Chondrocyte (in vitro differentiated cells): ENCODE data around the gene SLC8A1. TPM values are rescaled to one million over a fixed set of nuclear protein-coding genes. Genes with fewer than 3 reads are reported as not detected.

Source experiments
- DNase-seq: peaks from one replicate; pipeline ENCODE4 v3.0.0; 2021; ENCODE audit warnings: mixed read lengths, low spot score
- H3K27ac Mint-ChIP-seq: one replicate; pipeline ENCODE4 v1.8.0; 2021; ENCODE audit warnings: mild to moderate bottlenecking, moderate library complexity, mixed read lengths; ENCODE audit not compliant: unreplicated experiment
- H3K27me3 Mint-ChIP-seq: 2 replicates; pipeline ENCODE4 v1.8.0; 2021; ENCODE audit warnings: low read depth, mixed read lengths
- H3K36me3 Mint-ChIP-seq: 2 replicates; pipeline ENCODE4 v1.8.0; 2021; ENCODE audit warnings: low read depth, mixed read lengths
- H3K4me1 Mint-ChIP-seq: 2 replicates; pipeline ENCODE4 v1.8.0; 2021; ENCODE audit warnings: low read depth, mild to moderate bottlenecking, mixed read lengths
- H3K4me3 Mint-ChIP-seq: one replicate; pipeline ENCODE4 v1.8.0; 2021; ENCODE audit warnings: mild to moderate bottlenecking, moderate library complexity, mixed read lengths; ENCODE audit not compliant: unreplicated experiment
- H3K9me3 Mint-ChIP-seq: 2 replicates; pipeline ENCODE4 v1.8.0; 2021; ENCODE audit warnings: low read depth, mixed read lengths
- CTCF ChIP-seq: fragments of 200-600 bp; sonication (generic); IDR thresholded peaks from 2 replicates; pipeline ENCODE4 v1.5.0; 2021; ENCODE audit warnings: antibody characterized with exemption, mild to moderate bottlenecking, moderate library complexity
- total RNA-seq: library from RNA; stranded (reverse); gene quantifications from 3 replicates; pipeline ENCODE4 v1.2.1, GENCODE V29; 2021

The SLC8A1 gene
- total RNA-seq, 1 donor from 2014 or later: 53.7 TPM

DNA sequence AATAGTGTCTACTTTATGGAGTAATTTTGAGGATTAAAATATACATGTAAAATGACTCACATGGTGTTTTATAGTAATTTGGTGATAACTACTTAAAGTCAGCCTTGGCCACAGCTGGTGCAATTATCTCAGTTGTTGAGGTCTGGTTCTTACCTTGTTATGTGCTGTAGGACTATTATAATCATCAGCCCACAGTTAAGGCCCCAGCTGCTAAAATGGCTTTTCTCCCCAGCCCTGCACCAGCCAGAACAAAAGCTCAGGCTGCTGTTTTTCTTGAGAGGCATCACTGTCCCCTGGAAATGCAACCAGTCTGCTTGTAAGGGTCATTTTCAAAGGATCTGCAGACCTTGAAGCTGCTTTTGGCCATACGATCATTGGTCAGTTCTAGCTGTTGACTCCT lies 389.5 kb downstream of the SLC8A1 start:
- H3K27me3 Mint-ChIP-seq: no peaks in the 10 kb centered on the region
- no peak overlapping the region for H3K27ac Mint-ChIP-seq
- no peak for TF ChIP-seq CTCF
- DNase-seq: no peak
- H3K4me1 Mint-ChIP-seq: no peaks in the 10 kb centered on the region
- peaks cover 27% of the 10 kb centered on the region for H3K9me3 Mint-ChIP-seq
- H3K4me3 Mint-ChIP-seq: no peak overlapping the region
- peaks cover 8% of the 10 kb centered on the region for H3K36me3 Mint-ChIP-seq

DNA sequence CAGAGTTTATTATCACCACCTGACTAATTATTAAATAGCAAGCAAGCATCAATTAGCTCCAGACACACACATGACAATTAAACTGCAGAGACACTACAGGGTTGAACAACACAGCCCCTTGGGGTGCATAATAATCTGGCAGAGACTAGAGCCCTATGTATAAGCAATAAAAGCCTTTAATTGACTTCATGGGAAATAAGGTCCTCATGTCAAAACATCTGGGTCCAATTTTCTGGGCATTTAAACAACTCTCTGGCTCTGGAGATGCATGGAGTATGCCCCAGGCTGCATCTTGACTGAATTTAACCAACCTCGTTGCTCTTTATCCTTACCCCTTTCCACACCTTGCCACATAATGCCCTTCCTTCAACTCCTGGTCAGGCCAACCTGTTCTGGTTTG lies 402.1 kb downstream of the SLC8A1 start:
- no peak for DNase-seq
- H3K4me1 Mint-ChIP-seq: peaks cover 3% of the 10 kb centered on the region
- H3K27me3 Mint-ChIP-seq: peaks cover 23% of the 10 kb centered on the region
- peaks cover 2% of the 10 kb centered on the region for H3K36me3 Mint-ChIP-seq
- no peak for TF ChIP-seq CTCF
- H3K27ac Mint-ChIP-seq: no peak overlapping the region
- no peak overlapping the region for H3K4me3 Mint-ChIP-seq
- H3K9me3 Mint-ChIP-seq: no peaks in the 10 kb centered on the region

DNA sequence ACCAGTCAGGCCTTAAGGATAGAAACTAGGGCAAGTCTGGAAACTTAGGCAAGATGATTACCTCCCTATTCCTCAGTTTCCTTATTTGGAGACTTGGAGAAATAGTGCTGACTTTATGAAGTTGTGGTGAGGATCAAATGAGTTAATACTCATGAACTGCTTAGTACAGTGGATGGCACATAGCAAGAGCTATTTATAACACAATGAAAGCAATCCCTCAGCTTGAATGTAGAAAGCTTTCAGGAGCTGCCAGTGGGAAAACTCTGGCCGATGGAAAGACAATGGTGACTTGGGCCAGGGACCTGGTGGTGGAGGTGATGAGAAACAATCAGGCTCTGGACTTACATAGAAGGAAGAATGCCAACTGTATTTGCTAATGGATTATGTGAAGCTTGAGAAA lies 403.4 kb downstream of the SLC8A1 start:
- TF ChIP-seq CTCF: no peak
- DNase-seq: no peak
- H3K27ac Mint-ChIP-seq: no peak overlapping the region
- H3K4me3 Mint-ChIP-seq: no peak overlapping the region
- no peaks in the 10 kb centered on the region for H3K9me3 Mint-ChIP-seq
- peaks cover 22% of the 10 kb centered on the region for H3K27me3 Mint-ChIP-seq
- H3K36me3 Mint-ChIP-seq: peaks cover 2% of the 10 kb centered on the region
- H3K4me1 Mint-ChIP-seq: peaks cover 3% of the 10 kb centered on the region

DNA sequence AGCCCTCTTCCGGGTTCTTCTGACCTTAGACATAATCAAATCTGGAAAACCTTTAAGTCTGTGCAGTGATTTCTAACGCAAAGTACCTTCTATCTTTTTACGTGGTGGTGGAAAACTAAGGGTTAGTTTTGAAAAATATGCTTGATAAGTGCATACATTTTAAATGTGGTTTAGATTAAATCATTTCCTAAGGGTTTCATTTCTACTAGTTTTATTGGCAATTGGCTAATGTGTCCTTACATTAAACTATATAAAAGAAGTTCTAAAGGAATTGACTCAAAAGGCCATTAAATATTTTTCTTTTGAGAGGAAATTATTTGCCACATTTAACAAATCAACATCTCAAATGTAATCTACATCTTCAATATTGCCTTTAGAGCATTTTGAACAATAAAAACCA lies 404.5 kb downstream of the SLC8A1 start:
- H3K4me1 Mint-ChIP-seq: peaks cover 3% of the 10 kb centered on the region
- no peak for TF ChIP-seq CTCF
- no peak for DNase-seq
- no peak overlapping the region for H3K27ac Mint-ChIP-seq
- no peak overlapping the region for H3K4me3 Mint-ChIP-seq
- peaks cover 28% of the 10 kb centered on the region for H3K27me3 Mint-ChIP-seq
- peaks cover 2% of the 10 kb centered on the region for H3K36me3 Mint-ChIP-seq
- H3K9me3 Mint-ChIP-seq: no peaks in the 10 kb centered on the region
